Neural progenitor cell (in vitro differentiated cells): ENCODE measurements around the gene MOGAT3. TPM values are rescaled to one million over a fixed set of nuclear protein-coding genes. Genes with fewer than 3 reads are reported as not detected.
A peak's percentile ranks its signal among the peaks of the same experiment; 100 is the strongest.

Source experiments
- DNase-seq: peaks from one replicate; pipeline ENCODE4 v3.0.0-alpha.2; 2016; ENCODE audit warnings: low spot score
- H2AFZ ChIP-seq: fragments of 200-600 bp; sonication (generic); replicated peaks from 2 replicates; pipeline ENCODE4 v1.6.1; 2016; ENCODE audit warnings: antibody characterized with exemption
- H3F3A ChIP-seq: fragments of 200-600 bp; sonication (generic); 2 replicates; pipeline ENCODE4 v1.6.1; 2016; ENCODE audit warnings: antibody characterized with exemption, low read depth
- H3K27ac ChIP-seq: fragments of 200-600 bp; sonication (generic); 2 replicates; pipeline ENCODE4 v1.5.1; 2016; ENCODE audit warnings: mild to moderate bottlenecking
- H3K27me3 ChIP-seq: fragments of 200-600 bp; sonication (generic); 2 replicates; pipeline ENCODE4 v1.6.1; 2016; ENCODE audit warnings: mild to moderate bottlenecking, moderate library complexity
- H3K36me3 ChIP-seq: fragments of 200-600 bp; sonication (generic); 2 replicates; pipeline ENCODE4 v1.5.1; 2016
- H3K4me1 ChIP-seq: fragments of 200-600 bp; sonication (generic); 2 replicates; pipeline ENCODE4 v1.6.1; 2016; ENCODE audit warnings: mixed run types
- H3K4me2 ChIP-seq: fragments of 200-600 bp; sonication (generic); 2 replicates; pipeline ENCODE4 v1.6.1; 2016
- H3K4me3 ChIP-seq: fragments of 200-600 bp; sonication (generic); 2 replicates; pipeline ENCODE4 v1.5.1; 2016
- H3K79me2 ChIP-seq: fragments of 200-600 bp; sonication (generic); 2 replicates; pipeline ENCODE4 v1.6.1; 2016; ENCODE audit warnings: low read depth
- H3K9ac ChIP-seq: fragments of 200-600 bp; sonication (generic); 2 replicates; pipeline ENCODE4 v1.6.1; 2016
- H3K9me3 ChIP-seq: fragments of 200-600 bp; sonication (generic); 2 replicates; pipeline ENCODE4 v1.5.1; 2016; ENCODE audit warnings: low read depth
- H4K20me1 ChIP-seq: fragments of 200-600 bp; sonication (generic); 2 replicates; pipeline ENCODE4 v1.6.1; 2016; ENCODE audit warnings: low read depth
- H3K27ac Mint-ChIP-seq: 3 replicates; pipeline ENCODE4 v1.8.0; 2021; ENCODE audit warnings: mixed read lengths
- H3K27me3 Mint-ChIP-seq: 2 replicates; pipeline ENCODE4 v1.8.0; 2022; ENCODE audit warnings: low read depth, mild to moderate bottlenecking, inconsistent platforms, moderate library complexity, mixed read lengths; ENCODE audit not compliant: insufficient read depth
- H3K36me3 Mint-ChIP-seq: 3 replicates; pipeline ENCODE4 v1.8.0; 2021; ENCODE audit warnings: mixed read lengths
- H3K4me1 Mint-ChIP-seq: 3 replicates; pipeline ENCODE4 v1.8.0; 2021; ENCODE audit warnings: mixed read lengths
- H3K4me3 Mint-ChIP-seq: 3 replicates; pipeline ENCODE4 v1.8.0; 2021; ENCODE audit warnings: mild to moderate bottlenecking, moderate library complexity, mixed read lengths
- H3K9me3 Mint-ChIP-seq: 3 replicates; pipeline ENCODE4 v1.8.0; 2020; ENCODE audit warnings: mixed read lengths
- CTCF ChIP-seq: fragments of 200-600 bp; sonication (generic); IDR thresholded peaks from 2 replicates; pipeline ENCODE4 v1.5.1; 2017; ENCODE audit warnings: antibody characterized with exemption, mild to moderate bottlenecking
- EZH2 ChIP-seq: fragments of 200-600 bp; sonication (generic); IDR thresholded peaks from 2 replicates; pipeline ENCODE4 v1.6.1; 2017; ENCODE audit warnings: antibody characterized with exemption, mild to moderate bottlenecking, moderate library complexity
- EZH2phosphoT487 ChIP-seq: fragments of 200-600 bp; sonication (generic); IDR thresholded peaks from 2 replicates; pipeline ENCODE4 v1.6.1; 2017; ENCODE audit warnings: antibody characterized with exemption
- total RNA-seq: library from RNA; depleted of rRNA; stranded (reverse); fragments of >200 nt; gene quantifications from 2 replicates; pipeline ENCODE4 v1.2.3, GENCODE V29; 2015; ENCODE audit warnings: low replicate concordance

Gene MOGAT3
- total RNA-seq, 1 donor from 2014 or later, result not detected

- Histone ChIP-seq H2AFZ (no peak overlapping the region), H3K79me2 (peaks cover 8% of the 10 kb centered on the region), H3K36me3 (no peaks in the 10 kb centered on the region), H3F3A (peaks cover 29% of the 10 kb centered on the region), H3K27me3 (peaks cover 14% of the 10 kb centered on the region), H3K4me3 (no peak overlapping the region), H3K9ac (no peak overlapping the region), H4K20me1 (peaks cover 11% of the 10 kb centered on the region), H3K4me2 (no peak overlapping the region), H3K9me3 (no peaks in the 10 kb centered on the region), H3K4me1 (peaks cover 8% of the 10 kb centered on the region), H3K27ac (no peak overlapping the region)
- Mint-ChIP-seq H3K4me3 (peak overlapping the region; percentile 43), H3K9me3 (peaks cover 3% of the 10 kb centered on the region), H3K27ac (no peak overlapping the region), H3K36me3 (peaks cover 15% of the 10 kb centered on the region), H3K4me1 (peaks cover 32% of the 10 kb centered on the region), H3K27me3 (peaks cover 14% of the 10 kb centered on the region)
- no peak for DNase-seq
- no peak for TF ChIP-seq EZH2
- no peak for TF ChIP-seq CTCF
- no peak for TF ChIP-seq EZH2phosphoT487
Measured at GRCh38 chr7:101156866-101157589, 43.8 kb downstream of the MOGAT3 start.

GRCh38 chr7:101156277-101156676 is 44.6 kb downstream of the MOGAT3 start:
- peaks cover 15% of the 10 kb centered on the region for H3K36me3 Mint-ChIP-seq
- TF ChIP-seq CTCF, result no peak
- TF ChIP-seq EZH2phosphoT487, result no peak
- no peak for TF ChIP-seq EZH2
- no peak overlapping the region for H3K27ac Mint-ChIP-seq
- Histone ChIP-seq H3K9ac (no peak overlapping the region), H3K27me3 (peaks cover 6% of the 10 kb centered on the region), H4K20me1 (peaks cover 6% of the 10 kb centered on the region), H3K79me2 (peaks cover 8% of the 10 kb centered on the region), H3K36me3 (no peaks in the 10 kb centered on the region), H3K4me3 (no peak overlapping the region), H3K27ac (no peak overlapping the region), H3F3A (peaks cover 23% of the 10 kb centered on the region), H3K9me3 (no peaks in the 10 kb centered on the region), H2AFZ (no peak overlapping the region), H3K4me1 (peaks cover 7% of the 10 kb centered on the region), H3K4me2 (no peak overlapping the region)
- H3K9me3 Mint-ChIP-seq, result peaks cover 3% of the 10 kb centered on the region
- no peak for DNase-seq
- H3K27me3 Mint-ChIP-seq, result peaks cover 11% of the 10 kb centered on the region
- peaks cover 32% of the 10 kb centered on the region for H3K4me1 Mint-ChIP-seq
- peak overlapping the region; percentile 29 for H3K4me3 Mint-ChIP-seq

GRCh38 chr7:101155303-101155702 is 45.5 kb downstream of the MOGAT3 start:
- DNase-seq, result no peak
- H2AFZ ChIP-seq, result no peak overlapping the region

More at GRCh38 chr7:101155303-101155702, 45.5 kb downstream of the MOGAT3 start:
- H3K36me3 ChIP-seq, result no peaks in the 10 kb centered on the region
- H3K27ac Mint-ChIP-seq, result peak overlapping the region; percentile 52
- no peaks in the 10 kb centered on the region for H4K20me1 ChIP-seq
- no peak overlapping the region for H3K27ac ChIP-seq
- H3K4me3 Mint-ChIP-seq, result peak overlapping the region; percentile 89
- H3K27me3 ChIP-seq, result no peaks in the 10 kb centered on the region
- H3K9me3 Mint-ChIP-seq, result peaks cover 3% of the 10 kb centered on the region
- peaks cover 14% of the 10 kb centered on the region for H3K36me3 Mint-ChIP-seq
- peaks cover 32% of the 10 kb centered on the region for H3K4me1 Mint-ChIP-seq
- no peak overlapping the region for H3K9ac ChIP-seq
- peaks cover 8% of the 10 kb centered on the region for H3K79me2 ChIP-seq
- peaks cover 21% of the 10 kb centered on the region for H3F3A ChIP-seq
- no peak for TF ChIP-seq EZH2phosphoT487
- TF ChIP-seq EZH2, result no peak
- no peak for TF ChIP-seq CTCF
- H3K4me2 ChIP-seq, result peak overlapping the region; percentile 85
- no peaks in the 10 kb centered on the region for H3K9me3 ChIP-seq
- H3K27me3 Mint-ChIP-seq, result peaks cover 11% of the 10 kb centered on the region
- peak overlapping the region; percentile 86 for H3K4me3 ChIP-seq
- H3K4me1 ChIP-seq, result peaks cover 7% of the 10 kb centered on the region
